Tibial nerve (tissue), 4 donors: ENCODE results near the gene MAN2A1.

Experiments
- EP300 ChIP-seq, 2 donors: sonication (generic); formaldehyde crosslinking; IDR thresholded peaks; one replicate each; pipeline ENCODE4 v1.6.1; 2017; ENCODE audit warnings: antibody characterized with exemption in 2 of 2, mild to moderate bottlenecking in 1 of 2
- POLR2A ChIP-seq, 2 donors: fragments of 450-650 bp; IDR thresholded peaks; one replicate each; pipeline ENCODE4 v1.6.1; 2017; ENCODE audit warnings: antibody characterized with exemption in 2 of 2, mild to moderate bottlenecking in 2 of 2, moderate library complexity in 2 of 2
- TF ChIP-seq, protein P1 (sequence below), 5 experiments: fragments of 200-600 bp in 3 of 5; fragments of 450-650 bp in 2 of 5; sonication (generic) in 3 of 5; IDR thresholded peaks; one replicate each; pipeline ENCODE4 v1.5.1; 2016 to 2019; ENCODE audit warnings: antibody characterized with exemption in 5 of 5, mild to moderate bottlenecking in 3 of 5, moderate library complexity in 2 of 5

GRCh38 chr5:109829331-109829730 is 139.6 kb downstream of the MAN2A1 start:
- TF ChIP-seq, protein P1, sequence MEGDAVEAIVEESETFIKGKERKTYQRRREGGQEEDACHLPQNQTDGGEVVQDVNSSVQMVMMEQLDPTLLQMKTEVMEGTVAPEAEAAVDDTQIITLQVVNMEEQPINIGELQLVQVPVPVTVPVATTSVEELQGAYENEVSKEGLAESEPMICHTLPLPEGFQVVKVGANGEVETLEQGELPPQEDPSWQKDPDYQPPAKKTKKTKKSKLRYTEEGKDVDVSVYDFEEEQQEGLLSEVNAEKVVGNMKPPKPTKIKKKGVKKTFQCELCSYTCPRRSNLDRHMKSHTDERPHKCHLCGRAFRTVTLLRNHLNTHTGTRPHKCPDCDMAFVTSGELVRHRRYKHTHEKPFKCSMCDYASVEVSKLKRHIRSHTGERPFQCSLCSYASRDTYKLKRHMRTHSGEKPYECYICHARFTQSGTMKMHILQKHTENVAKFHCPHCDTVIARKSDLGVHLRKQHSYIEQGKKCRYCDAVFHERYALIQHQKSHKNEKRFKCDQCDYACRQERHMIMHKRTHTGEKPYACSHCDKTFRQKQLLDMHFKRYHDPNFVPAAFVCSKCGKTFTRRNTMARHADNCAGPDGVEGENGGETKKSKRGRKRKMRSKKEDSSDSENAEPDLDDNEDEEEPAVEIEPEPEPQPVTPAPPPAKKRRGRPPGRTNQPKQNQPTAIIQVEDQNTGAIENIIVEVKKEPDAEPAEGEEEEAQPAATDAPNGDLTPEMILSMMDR (IDR thresholded peaks at IDR 0.05): no peak
- TF ChIP-seq POLR2A (IDR thresholded peaks at IDR 0.05): no peak
- TF ChIP-seq EP300 (IDR thresholded peaks at IDR 0.05): no peak
